ENCODE results near the gene C1QTNF7. TPM values are rescaled to one million over a fixed set of nuclear protein-coding genes. Genes with fewer than 3 reads are reported as not detected.

Gene C1QTNF7
- total RNA-seq, 1 experiment from 2014 or later, result not detected

- DNase-seq, result no peak
- TF ChIP-seq, protein P1, sequence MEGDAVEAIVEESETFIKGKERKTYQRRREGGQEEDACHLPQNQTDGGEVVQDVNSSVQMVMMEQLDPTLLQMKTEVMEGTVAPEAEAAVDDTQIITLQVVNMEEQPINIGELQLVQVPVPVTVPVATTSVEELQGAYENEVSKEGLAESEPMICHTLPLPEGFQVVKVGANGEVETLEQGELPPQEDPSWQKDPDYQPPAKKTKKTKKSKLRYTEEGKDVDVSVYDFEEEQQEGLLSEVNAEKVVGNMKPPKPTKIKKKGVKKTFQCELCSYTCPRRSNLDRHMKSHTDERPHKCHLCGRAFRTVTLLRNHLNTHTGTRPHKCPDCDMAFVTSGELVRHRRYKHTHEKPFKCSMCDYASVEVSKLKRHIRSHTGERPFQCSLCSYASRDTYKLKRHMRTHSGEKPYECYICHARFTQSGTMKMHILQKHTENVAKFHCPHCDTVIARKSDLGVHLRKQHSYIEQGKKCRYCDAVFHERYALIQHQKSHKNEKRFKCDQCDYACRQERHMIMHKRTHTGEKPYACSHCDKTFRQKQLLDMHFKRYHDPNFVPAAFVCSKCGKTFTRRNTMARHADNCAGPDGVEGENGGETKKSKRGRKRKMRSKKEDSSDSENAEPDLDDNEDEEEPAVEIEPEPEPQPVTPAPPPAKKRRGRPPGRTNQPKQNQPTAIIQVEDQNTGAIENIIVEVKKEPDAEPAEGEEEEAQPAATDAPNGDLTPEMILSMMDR (IDR thresholded peaks at IDR 0.05; ENCODE audit: unreplicated experiment), result no peak
- H3K4me1 Mint-ChIP-seq (ENCODE audit: low read depth, unreplicated experiment), result no peaks in the 10 kb centered on the region
- H3K36me3 Mint-ChIP-seq (ENCODE audit: insufficient read depth, unreplicated experiment), result no peaks in the 10 kb centered on the region
- H3K9me3 Mint-ChIP-seq (ENCODE audit: low read depth, unreplicated experiment), result no peaks in the 10 kb centered on the region
- intact Hi-C loops (cut with micrococcal nuclease; ENCODE audit: unreplicated experiment), result no loop called here
- no TSS peak for BruUV-seq (replicated peaks)
- H3K27ac Mint-ChIP-seq (ENCODE audit: unreplicated experiment), result no peak overlapping the region
- CTCF ChIA-PET, result no interaction called here
- H3K27me3 Mint-ChIP-seq (ENCODE audit: unreplicated experiment), result peaks cover 33% of the 10 kb centered on the region
- no peak overlapping the region for H3K4me3 Mint-ChIP-seq (ENCODE audit: low read depth, unreplicated experiment)
These were observed 2.3 kb upstream of the C1QTNF7 start for GRCh38 chr4:15425520-15425919.

- peaks cover 3% of the 10 kb centered on the region for H3K9me3 Mint-ChIP-seq (ENCODE audit: low read depth, unreplicated experiment)
- TF ChIP-seq, protein P1 (IDR thresholded peaks at IDR 0.05; ENCODE audit: unreplicated experiment), result no peak
- peaks cover 33% of the 10 kb centered on the region for H3K27me3 Mint-ChIP-seq (ENCODE audit: unreplicated experiment)
- no peak overlapping the region for H3K4me3 Mint-ChIP-seq (ENCODE audit: low read depth, unreplicated experiment)
- no peaks in the 10 kb centered on the region for H3K4me1 Mint-ChIP-seq (ENCODE audit: low read depth, unreplicated experiment)
- no peak overlapping the region for H3K27ac Mint-ChIP-seq (ENCODE audit: unreplicated experiment)
- CTCF ChIA-PET, result no interaction called here
- DNase-seq, result no peak
- no TSS peak for BruUV-seq (replicated peaks)
- no peaks in the 10 kb centered on the region for H3K36me3 Mint-ChIP-seq (ENCODE audit: insufficient read depth, unreplicated experiment)
- intact Hi-C loops (cut with micrococcal nuclease; ENCODE audit: unreplicated experiment), result no loop called here
These were observed 672 bp upstream of the C1QTNF7 start for GRCh38 chr4:15427161-15427560.

DNA sequence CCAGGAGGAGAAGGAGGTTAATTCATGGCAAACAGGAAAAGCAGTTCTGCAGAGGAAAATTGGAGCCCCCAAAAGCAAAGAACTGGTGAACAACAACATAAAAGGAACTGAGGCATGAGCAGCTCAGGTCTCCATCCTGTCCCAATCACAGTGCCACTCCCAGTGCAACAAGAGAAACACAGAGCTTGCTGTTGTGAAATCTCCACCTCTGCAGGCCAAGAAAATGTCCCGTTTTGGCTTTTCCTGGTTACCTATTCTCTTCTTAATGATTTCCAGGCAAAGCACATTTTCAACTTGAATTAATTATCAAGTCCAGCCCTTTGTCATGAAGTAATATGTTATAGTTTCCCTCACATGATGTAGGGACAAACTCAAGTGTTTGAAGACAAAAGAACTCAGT is 778 bp downstream of the C1QTNF7 start:
- Mint-ChIP-seq H3K4me1 (ENCODE audit: low read depth, unreplicated experiment) (no peaks in the 10 kb centered on the region), H3K4me3 (ENCODE audit: low read depth, unreplicated experiment) (no peak overlapping the region), H3K27me3 (ENCODE audit: unreplicated experiment) (peaks cover 28% of the 10 kb centered on the region), H3K27ac (ENCODE audit: unreplicated experiment) (no peak overlapping the region), H3K9me3 (ENCODE audit: low read depth, unreplicated experiment) (peaks cover 3% of the 10 kb centered on the region), H3K36me3 (ENCODE audit: insufficient read depth, unreplicated experiment) (no peaks in the 10 kb centered on the region)
- intact Hi-C loops (cut with micrococcal nuclease; ENCODE audit: unreplicated experiment), result no loop called here
- TF ChIP-seq, protein P1 (IDR thresholded peaks at IDR 0.05; ENCODE audit: unreplicated experiment), result no peak
- BruUV-seq (replicated peaks), result no TSS peak
- CTCF ChIA-PET, result no interaction called here
- DNase-seq, result no peak

DNA sequence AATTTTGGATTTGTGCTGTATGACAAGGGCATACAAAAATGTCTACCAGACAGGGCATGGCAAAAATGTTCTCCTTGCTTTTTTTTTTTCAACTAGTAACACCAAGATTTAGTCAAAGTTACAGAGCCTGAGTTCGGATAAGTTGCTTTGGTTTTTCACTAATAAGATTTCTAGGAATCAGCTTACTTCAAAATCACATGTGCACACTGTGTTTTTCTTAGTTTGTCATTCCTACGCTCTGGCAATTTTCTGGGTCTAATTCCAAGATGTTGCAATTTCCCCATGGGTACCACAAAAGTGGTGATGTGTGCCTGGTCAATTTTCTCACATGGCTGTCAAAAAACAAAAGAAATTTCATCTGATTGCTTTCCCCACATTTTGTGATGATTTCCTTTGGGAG is 6.3 kb downstream of the C1QTNF7 start:
- peaks cover 3% of the 10 kb centered on the region for H3K9me3 Mint-ChIP-seq (ENCODE audit: low read depth, unreplicated experiment)
- DNase-seq, result no peak
- H3K4me1 Mint-ChIP-seq (ENCODE audit: low read depth, unreplicated experiment), result no peaks in the 10 kb centered on the region
- no peaks in the 10 kb centered on the region for H3K36me3 Mint-ChIP-seq (ENCODE audit: insufficient read depth, unreplicated experiment)
- H3K27ac Mint-ChIP-seq (ENCODE audit: unreplicated experiment), result no peak overlapping the region
- H3K4me3 Mint-ChIP-seq (ENCODE audit: low read depth, unreplicated experiment), result no peak overlapping the region
- CTCF ChIA-PET, result no interaction called here
- intact Hi-C loops (cut with micrococcal nuclease; ENCODE audit: unreplicated experiment), result no loop called here
- no TSS peak for BruUV-seq (replicated peaks)
- TF ChIP-seq, protein P1 (IDR thresholded peaks at IDR 0.05; ENCODE audit: unreplicated experiment), result no peak
- H3K27me3 Mint-ChIP-seq (ENCODE audit: unreplicated experiment), result no peaks in the 10 kb centered on the region

GRCh38 chr4:15434676-15435075 is 6.8 kb downstream of the C1QTNF7 start:
- Mint-ChIP-seq H3K36me3 (ENCODE audit: insufficient read depth, unreplicated experiment) (no peaks in the 10 kb centered on the region), H3K4me3 (ENCODE audit: low read depth, unreplicated experiment) (no peak overlapping the region), H3K9me3 (ENCODE audit: low read depth, unreplicated experiment) (peaks cover 3% of the 10 kb centered on the region), H3K4me1 (ENCODE audit: low read depth, unreplicated experiment) (no peaks in the 10 kb centered on the region), H3K27me3 (ENCODE audit: unreplicated experiment) (no peaks in the 10 kb centered on the region), H3K27ac (ENCODE audit: unreplicated experiment) (no peak overlapping the region)
- DNase-seq, result no peak
- CTCF ChIA-PET, result no interaction called here
- no TSS peak for BruUV-seq (replicated peaks)
- intact Hi-C loops (cut with micrococcal nuclease; ENCODE audit: unreplicated experiment), result no loop called here
- TF ChIP-seq, protein P1 (IDR thresholded peaks at IDR 0.05; ENCODE audit: unreplicated experiment), result no peak
